ENCODE data around the gene SLC22A23. TPM values are rescaled to one million over a fixed set of nuclear protein-coding genes. Genes with fewer than 3 reads are reported as not detected.

Gene SLC22A23
- total and polyA plus RNA-seq, 2 donors (not counting 1 experiment from before 2014, with no cell fraction given), result 0.18 to 1.4 TPM

GRCh38 chr6:3336066-3336786 is 120.6 kb downstream of the SLC22A23 start:
- no peak for ATAC-seq (ENCODE audit: low read depth)
- no peak overlapping the region for H3K9ac ChIP-seq (ENCODE audit: low read length)
- no peaks in the 10 kb centered on the region for H3K9me3 Mint-ChIP-seq (ENCODE audit: insufficient read depth)
- no peak overlapping the region for H2AFZ ChIP-seq (ENCODE audit: insufficient read depth, low read depth, low read length, poor library complexity, severe bottlenecking)
- no peak overlapping the region for H3K4me2 ChIP-seq (replicated peaks; ENCODE audit: low read depth, low read length, poor library complexity, severe bottlenecking)
- H3K36me3 ChIP-seq (replicated peaks in 1 of 2; ENCODE audit: control extremely low read depth in 1 of 2, control insufficient read depth in 1 of 2, extremely low read depth in 1 of 2, insufficient read depth in 2 of 2, low read length in 1 of 2), result no peaks in the 10 kb centered on the region
- H4K20me1 ChIP-seq (ENCODE audit: control insufficient read depth, insufficient read depth, low read length, poor library complexity, severe bottlenecking), result no peaks in the 10 kb centered on the region
- peaks cover 31% of the 10 kb centered on the region for H3K27me3 Mint-ChIP-seq
- H3K27ac ChIP-seq (ENCODE audit: low read length in 2 of 2), result no peak overlapping the region
- H3K4me1 ChIP-seq (ENCODE audit: control insufficient read depth in 2 of 2, insufficient read depth in 2 of 2, low read length in 2 of 2), result peaks cover 7 to 14% of the 10 kb centered on the region in 2 donors
- TF ChIP-seq EZH2 (IDR thresholded peaks at IDR 0.05; ENCODE audit: borderline replicate concordance, insufficient read depth, low read depth, low read length, poor library complexity, severe bottlenecking) (no peak), CTCF (IDR thresholded peaks at IDR 0.05) (no peak)
- WGBS (ENCODE audit: insufficient coverage), result 83% methylated on average over 6 of the region's 11 CpGs
- H3K9me3 ChIP-seq (ENCODE audit: control extremely low read depth in 1 of 3, control insufficient read depth in 2 of 3, insufficient read depth in 1 of 3, low read length in 2 of 3), result peaks cover 0 to 3% (median 0%) of the 10 kb centered on the region in 3 donors
- DNase-seq, result no peak
- H3K79me2 ChIP-seq (ENCODE audit: control insufficient read depth, insufficient read depth, low read length), result no peaks in the 10 kb centered on the region
- peaks cover 12% of the 10 kb centered on the region for H3K4me1 Mint-ChIP-seq
- H3K27me3 ChIP-seq (replicated peaks in 1 of 4; ENCODE audit: control extremely low read depth in 1 of 4, control insufficient read depth in 3 of 4, insufficient read depth in 4 of 4, low read length in 3 of 4), result no peaks in the 10 kb centered on the region
- intact Hi-C loops (cut with micrococcal nuclease), result loop anchor here (10.0 kb wide), 1 partner anchor 49 kb away; no protein-coding TSS in a partner anchor
- no peak overlapping the region for H3K4me3 Mint-ChIP-seq
- H3K27ac Mint-ChIP-seq, result no peak overlapping the region
- no peak overlapping the region for H3K4me3 ChIP-seq (ENCODE audit: control extremely low read depth in 1 of 5, extremely low read depth in 1 of 5, insufficient read depth in 1 of 5, low read depth in 2 of 5, low read length in 4 of 5)
- POLR2A ChIA-PET, result interaction anchor here (0.6 kb wide), 1 partner anchor 108 kb away, joined by 4 read pairs; no protein-coding TSS in a partner anchor
- CTCF ChIA-PET, result interaction anchor here (0.7 to 1.2 kb wide), 3 partner anchors 36 to 874 kb away, joined by 3 to 6 read pairs (median 3); no protein-coding TSS in a partner anchor

GRCh38 chr6:3335169-3335568 is 121.7 kb downstream of the SLC22A23 start:
- Mint-ChIP-seq H3K27ac (no peak overlapping the region), H3K4me1 (peaks cover 12% of the 10 kb centered on the region), H3K9me3 (ENCODE audit: insufficient read depth) (no peaks in the 10 kb centered on the region), H3K4me3 (no peak overlapping the region), H3K27me3 (peaks cover 37% of the 10 kb centered on the region)
- ChIA-PET CTCF (no interaction called here), POLR2A (no interaction called here)
- Histone ChIP-seq H4K20me1 (ENCODE audit: control insufficient read depth, insufficient read depth, low read length, poor library complexity, severe bottlenecking) (no peaks in the 10 kb centered on the region), H3K9ac (ENCODE audit: low read length) (no peak overlapping the region), H3K4me2 (replicated peaks; ENCODE audit: low read depth, low read length, poor library complexity, severe bottlenecking) (no peak overlapping the region), H3K79me2 (ENCODE audit: control insufficient read depth, insufficient read depth, low read length) (no peaks in the 10 kb centered on the region), H2AFZ (ENCODE audit: insufficient read depth, low read depth, low read length, poor library complexity, severe bottlenecking) (no peak overlapping the region), H3K36me3 (replicated peaks in 1 of 2; ENCODE audit: control extremely low read depth in 1 of 2, control insufficient read depth in 1 of 2, extremely low read depth in 1 of 2, insufficient read depth in 2 of 2, low read length in 1 of 2) (no peaks in the 10 kb centered on the region), H3K27me3 (replicated peaks in 1 of 4; ENCODE audit: control extremely low read depth in 1 of 4, control insufficient read depth in 3 of 4, insufficient read depth in 4 of 4, low read length in 3 of 4) (no peaks in the 10 kb centered on the region), H3K4me3 (ENCODE audit: control extremely low read depth in 1 of 5, extremely low read depth in 1 of 5, insufficient read depth in 1 of 5, low read depth in 2 of 5, low read length in 4 of 5) (no peak overlapping the region), H3K9me3 (ENCODE audit: control extremely low read depth in 1 of 3, control insufficient read depth in 2 of 3, insufficient read depth in 1 of 3, low read length in 2 of 3) (peaks cover 0 to 3% (median 0%) of the 10 kb centered on the region in 3 donors), H3K27ac (ENCODE audit: low read length in 2 of 2) (no peak overlapping the region), H3K4me1 (ENCODE audit: control insufficient read depth in 2 of 2, insufficient read depth in 2 of 2, low read length in 2 of 2) (peaks cover 7 to 14% of the 10 kb centered on the region in 2 donors)
- ATAC-seq (ENCODE audit: low read depth), result no peak
- TF ChIP-seq EZH2 (IDR thresholded peaks at IDR 0.05; ENCODE audit: borderline replicate concordance, insufficient read depth, low read depth, low read length, poor library complexity, severe bottlenecking) (no peak), CTCF (IDR thresholded peaks at IDR 0.05) (no peak)
- 90% methylated on average over 5 of the region's 6 CpGs for WGBS (ENCODE audit: insufficient coverage)
- intact Hi-C loops (cut with micrococcal nuclease), result loop anchor here (10.0 kb wide), 1 partner anchor 50 kb away; no protein-coding TSS in a partner anchor
- DNase-seq, result no peak
